Measurements from ENCODE around the gene ANKS1B. TPM values are rescaled to one million over a fixed set of nuclear protein-coding genes. Genes with fewer than 3 reads are reported as not detected.

The ANKS1B gene
- total and polyA plus RNA-seq, 4 donors = 0.03 to 3.4 (median 0.53) TPM

- Histone ChIP-seq H3K9ac (ENCODE audit: low read depth in 1 of 2, low read length in 2 of 2) (no peak overlapping the region), H3K4me3 (ENCODE audit: low read depth in 1 of 3, low read length in 3 of 3) (no peak overlapping the region), H3K4me1 (ENCODE audit: control insufficient read depth in 4 of 4, insufficient read depth in 4 of 4, low read length in 3 of 4) (no peaks in the 10 kb centered on the region), H3K36me3 (ENCODE audit: control insufficient read depth in 4 of 4, insufficient read depth in 3 of 4, low read depth in 1 of 4, low read length in 3 of 4) (no peaks in the 10 kb centered on the region), H3K27me3 (ENCODE audit: control insufficient read depth in 4 of 4, insufficient read depth in 4 of 4, low read length in 3 of 4) (peaks cover 0 to 11% (median 1%) of the 10 kb centered on the region in 4 donors), H3K9me3 (ENCODE audit: control insufficient read depth in 4 of 4, low read length in 3 of 4) (peaks cover 0 to 4% (median 0%) of the 10 kb centered on the region in 4 donors), H3K27ac (ENCODE audit: low read depth in 1 of 2, low read length in 2 of 2) (no peak overlapping the region)
- 87% methylated on average over 3 of the region's 3 CpGs for WGBS
- DNase-seq (ENCODE audit: low spot score) = no peak
- TF ChIP-seq CTCF (IDR thresholded peaks at IDR 0.05; ENCODE audit: low read depth, low read length, missing input control) = no peak
- no peak for TF ChIP-seq REST (IDR thresholded peaks at IDR 0.05)
These were observed 1165.7 kb downstream of the ANKS1B start for GRCh38 chr12:98819071-98819470.

GRCh38 chr12:98818239-98818638, 1166.5 kb downstream of the ANKS1B start:
- Histone ChIP-seq H3K36me3 (ENCODE audit: control insufficient read depth in 4 of 4, insufficient read depth in 3 of 4, low read depth in 1 of 4, low read length in 3 of 4) (no peaks in the 10 kb centered on the region), H3K9ac (ENCODE audit: low read depth in 1 of 2, low read length in 2 of 2) (no peak overlapping the region), H3K27me3 (ENCODE audit: control insufficient read depth in 4 of 4, insufficient read depth in 4 of 4, low read length in 3 of 4) (peaks cover 0 to 11% (median 1%) of the 10 kb centered on the region in 4 donors), H3K9me3 (ENCODE audit: control insufficient read depth in 4 of 4, low read length in 3 of 4) (peaks cover 0 to 4% (median 0%) of the 10 kb centered on the region in 4 donors), H3K27ac (ENCODE audit: low read depth in 1 of 2, low read length in 2 of 2) (no peak overlapping the region), H3K4me1 (ENCODE audit: control insufficient read depth in 4 of 4, insufficient read depth in 4 of 4, low read length in 3 of 4) (no peaks in the 10 kb centered on the region), H3K4me3 (ENCODE audit: low read depth in 1 of 3, low read length in 3 of 3) (no peak overlapping the region)
- 38% methylated on average over 2 of the region's 2 CpGs for WGBS
- no peak for DNase-seq (ENCODE audit: low spot score)
- TF ChIP-seq RAD21 (IDR thresholded peaks at IDR 0.05) (no peak), GABPA (IDR thresholded peaks at IDR 0.05 in 1 of 2, conservative IDR thresholded peaks at IDR 0.05 in 1 of 2) (no peak)

- Histone ChIP-seq H3K36me3 (ENCODE audit: control insufficient read depth in 4 of 4, insufficient read depth in 3 of 4, low read depth in 1 of 4, low read length in 3 of 4) (no peaks in the 10 kb centered on the region), H3K27me3 (ENCODE audit: control insufficient read depth in 4 of 4, insufficient read depth in 4 of 4, low read length in 3 of 4) (peaks cover 0 to 11% (median 1%) of the 10 kb centered on the region in 4 donors), H3K9ac (ENCODE audit: low read depth in 1 of 2, low read length in 2 of 2) (no peak overlapping the region), H3K27ac (ENCODE audit: low read depth in 1 of 2, low read length in 2 of 2) (no peak overlapping the region), H3K4me3 (ENCODE audit: low read depth in 1 of 3, low read length in 3 of 3) (no peak overlapping the region), H3K4me1 (ENCODE audit: control insufficient read depth in 4 of 4, insufficient read depth in 4 of 4, low read length in 3 of 4) (no peaks in the 10 kb centered on the region), H3K9me3 (ENCODE audit: control insufficient read depth in 4 of 4, low read length in 3 of 4) (peaks cover 0 to 4% (median 0%) of the 10 kb centered on the region in 4 donors)
- TF ChIP-seq MAX (IDR thresholded peaks at IDR 0.05) = no peak
- no peak for TF ChIP-seq GABPA (IDR thresholded peaks at IDR 0.05 in 1 of 2, conservative IDR thresholded peaks at IDR 0.05 in 1 of 2)
- TF ChIP-seq CTCF (IDR thresholded peaks at IDR 0.05; ENCODE audit: low read depth, low read length, missing input control) = no peak
- no peak for TF ChIP-seq YY1 (IDR thresholded peaks at IDR 0.05)
- no peak for TF ChIP-seq HNF4G (IDR thresholded peaks at IDR 0.05)
- TF ChIP-seq EGR1 (IDR thresholded peaks at IDR 0.05; ENCODE audit: low read depth in 2 of 2) = no peak
- TF ChIP-seq ATF3 (IDR thresholded peaks at IDR 0.05) = no peak
- TF ChIP-seq RXRA (IDR thresholded peaks at IDR 0.05) = no peak
- TF ChIP-seq RAD21 (IDR thresholded peaks at IDR 0.05) = no peak
- DNase-seq (ENCODE audit: low spot score) = no peak
- WGBS = 42% methylated on average over 2 of the region's 2 CpGs
These were observed 1167.0 kb downstream of the ANKS1B start for GRCh38 chr12:98817742-98818141.
